Activated CD4-positive, alpha-beta T cell treated with anti-CD3 and anti-CD28 coated beads, Interleukin-2, Interleukin-4, amounts not matched to agents 100 ng/mL and 50 ng/mL, durations not matched to agents 16 hours and 8 hours (primary cell): Measurements from ENCODE around the gene TTYH3.
"Not testable (repeated sequence)": the region's sequence is repeated elsewhere in the genome, so short reads cannot be mapped to it uniquely, and the experiment has no call there.

Experiments used
- DNase-seq: peaks from one replicate; pipeline ENCODE4 v3.0.0-alpha.2; 2020; ENCODE audit warnings: low spot score

TTYH3 gene

GRCh38 chr7:2666155-2666554 lies 34.4 kb downstream of the TTYH3 start:
- no peak for DNase-seq

- DNase-seq = no peak
Measured at GRCh38 chr7:2666588-2667250, 34.9 kb downstream of the TTYH3 start.

- no peak for DNase-seq
Measured at GRCh38 chr7:2667843-2668242, 36.1 kb downstream of the TTYH3 start.

- DNase-seq = no peak
Measured at GRCh38 chr7:2668401-2668800, 36.6 kb downstream of the TTYH3 start.

GRCh38 chr7:2670171-2670570 lies 38.4 kb downstream of the TTYH3 start:
- no peak for DNase-seq

- DNase-seq = peak; percentile 74
Measured at GRCh38 chr7:2670720-2671391, 39.1 kb downstream of the TTYH3 start.

GRCh38 chr7:2673214-2673613 lies 41.4 kb downstream of the TTYH3 start:
- not testable (repeated sequence) for DNase-seq

- DNase-seq = no peak
Measured at GRCh38 chr7:2673934-2674333, 42.1 kb downstream of the TTYH3 start.

- DNase-seq = no peak
Measured at GRCh38 chr7:2675256-2675764, 43.5 kb downstream of the TTYH3 start.

GRCh38 chr7:2676576-2676975 lies 44.8 kb downstream of the TTYH3 start:
- DNase-seq = not testable (repeated sequence)

- not testable (repeated sequence) for DNase-seq
Measured at GRCh38 chr7:2678454-2678853, 46.7 kb downstream of the TTYH3 start.

GRCh38 chr7:2679135-2680127 lies 47.6 kb downstream of the TTYH3 start:
- not testable (repeated sequence) for DNase-seq

GRCh38 chr7:2680256-2680655 lies 48.5 kb downstream of the TTYH3 start:
- DNase-seq = no peak

GRCh38 chr7:2680792-2681490 lies 49.2 kb downstream of the TTYH3 start:
- DNase-seq = peak; percentile 47

GRCh38 chr7:2681929-2682799 lies 50.4 kb downstream of the TTYH3 start:
- DNase-seq = no peak

GRCh38 chr7:2684501-2684900 lies 52.7 kb downstream of the TTYH3 start:
- no peak for DNase-seq

GRCh38 chr7:2686101-2686500 lies 54.3 kb downstream of the TTYH3 start:
- no peak for DNase-seq

- no peak for DNase-seq
Measured at GRCh38 chr7:2687338-2687869, 55.6 kb downstream of the TTYH3 start.

GRCh38 chr7:2687881-2688318 lies 56.1 kb downstream of the TTYH3 start, which contains the start of gene AMZ1:
Gene AMZ1, plus strand, starts transcription at chr7:2688202. Its CDS starts 12,250 bp downstream, at chr7:2700452.
- DNase-seq = no peak
